ENCODE measurements around the gene MB21D2. TPM values are rescaled to one million over a fixed set of nuclear protein-coding genes. Genes with fewer than 3 reads are reported as not detected.

MB21D2 gene
- total RNA-seq, 4 donors from 2014 or later: 1.5 to 3.8 (median 2.7) TPM

DNA sequence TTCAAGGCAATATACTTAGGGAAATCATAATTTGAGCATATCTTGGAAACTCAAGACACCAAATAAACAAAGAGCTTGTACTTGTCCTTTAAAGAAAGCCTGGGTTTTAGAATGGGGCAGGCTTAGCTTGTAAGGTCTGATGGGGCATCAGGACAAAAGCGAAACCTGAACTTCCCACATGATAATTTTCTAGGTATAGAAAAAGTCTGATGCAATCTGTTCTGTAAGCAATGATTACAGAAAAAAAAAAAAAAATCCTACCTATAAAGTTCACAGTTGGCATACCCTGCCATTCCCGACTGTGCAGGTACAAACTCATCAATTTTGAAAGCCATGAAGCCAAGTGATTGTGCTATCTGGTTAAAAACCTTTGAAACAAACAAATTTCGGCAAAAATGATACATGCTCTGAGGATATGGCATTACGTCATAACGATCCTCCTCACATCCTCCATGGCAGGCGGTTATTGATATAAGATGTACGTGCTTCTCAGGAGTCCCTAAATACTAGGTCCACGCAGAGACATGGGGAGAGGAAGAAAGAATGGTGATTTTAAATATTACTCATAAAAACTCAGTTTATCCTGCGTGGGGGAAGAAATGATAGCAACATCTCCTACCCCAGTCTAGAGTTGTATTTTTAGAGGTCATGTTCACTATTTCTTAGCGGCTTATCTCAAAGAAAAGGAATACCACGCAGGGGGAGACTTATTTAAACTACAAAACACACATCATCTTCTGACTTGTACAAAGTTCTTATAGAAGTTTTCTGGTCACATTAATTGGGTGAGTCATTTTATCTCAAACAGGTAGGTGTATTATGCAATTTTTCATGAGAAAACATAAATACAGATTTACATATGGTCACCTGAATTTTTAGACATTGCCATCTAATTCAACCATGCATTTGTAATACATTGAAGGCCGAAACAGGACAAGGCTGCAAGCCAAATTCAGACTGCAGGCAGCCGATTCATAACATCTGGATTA is 27.0 kb downstream of the MB21D2 start:
- Histone ChIP-seq H3K9me3 (no peaks in the 10 kb centered on the region), H3K36me3 (no peaks in the 10 kb centered on the region), H3K4me3 (no peak overlapping the region), H3K4me1 (peaks cover 14% of the 10 kb centered on the region in 2 donors), H3K27ac (no peak overlapping the region), H3K27me3 (no peaks in the 10 kb centered on the region)
- no peak for TF ChIP-seq POLR2A (IDR thresholded peaks at IDR 0.05)
- TF ChIP-seq, protein P1, sequence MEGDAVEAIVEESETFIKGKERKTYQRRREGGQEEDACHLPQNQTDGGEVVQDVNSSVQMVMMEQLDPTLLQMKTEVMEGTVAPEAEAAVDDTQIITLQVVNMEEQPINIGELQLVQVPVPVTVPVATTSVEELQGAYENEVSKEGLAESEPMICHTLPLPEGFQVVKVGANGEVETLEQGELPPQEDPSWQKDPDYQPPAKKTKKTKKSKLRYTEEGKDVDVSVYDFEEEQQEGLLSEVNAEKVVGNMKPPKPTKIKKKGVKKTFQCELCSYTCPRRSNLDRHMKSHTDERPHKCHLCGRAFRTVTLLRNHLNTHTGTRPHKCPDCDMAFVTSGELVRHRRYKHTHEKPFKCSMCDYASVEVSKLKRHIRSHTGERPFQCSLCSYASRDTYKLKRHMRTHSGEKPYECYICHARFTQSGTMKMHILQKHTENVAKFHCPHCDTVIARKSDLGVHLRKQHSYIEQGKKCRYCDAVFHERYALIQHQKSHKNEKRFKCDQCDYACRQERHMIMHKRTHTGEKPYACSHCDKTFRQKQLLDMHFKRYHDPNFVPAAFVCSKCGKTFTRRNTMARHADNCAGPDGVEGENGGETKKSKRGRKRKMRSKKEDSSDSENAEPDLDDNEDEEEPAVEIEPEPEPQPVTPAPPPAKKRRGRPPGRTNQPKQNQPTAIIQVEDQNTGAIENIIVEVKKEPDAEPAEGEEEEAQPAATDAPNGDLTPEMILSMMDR (IDR thresholded peaks at IDR 0.05 in 4 of 5, conservative IDR thresholded peaks at IDR 0.05 in 1 of 5): no peak
- DNase-seq (no peak), ATAC-seq (no peak)
- intact Hi-C loops (cut with DNase I; ENCODE audit: low total_unique reads) (no loop called here), in situ Hi-C loops (cut with MboI; ENCODE audit: low sequenced_read_pairs in 4 of 4) (no loop called here)

DNA sequence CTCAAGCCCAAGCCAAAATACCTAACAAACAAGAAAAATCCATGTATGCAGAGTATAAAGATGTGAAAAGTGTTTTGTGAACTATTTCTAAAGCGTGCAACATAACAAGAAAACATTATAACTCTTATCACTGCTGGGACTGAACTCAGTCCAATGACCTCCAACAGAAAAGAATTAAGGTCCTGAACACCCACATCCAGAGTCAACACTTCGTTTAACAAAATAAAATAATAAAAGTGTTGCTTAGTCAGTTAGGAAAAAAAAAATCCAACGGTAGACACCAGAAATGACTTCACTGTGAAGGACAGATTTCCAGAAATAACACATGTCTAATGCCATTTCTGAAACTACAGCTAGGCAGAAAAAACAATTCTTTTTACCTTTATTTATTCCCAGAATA is 28.0 kb downstream of the MB21D2 start:
- DNase-seq (no peak), ATAC-seq (no peak)
- H3K36me3 ChIP-seq: no peaks in the 10 kb centered on the region
- no peaks in the 10 kb centered on the region for H3K9me3 ChIP-seq
- intact Hi-C loops (cut with DNase I; ENCODE audit: low total_unique reads): no loop called here
- no peak overlapping the region for H3K27ac ChIP-seq
- no peaks in the 10 kb centered on the region for H3K27me3 ChIP-seq
- TF ChIP-seq POLR2A (IDR thresholded peaks at IDR 0.05): no peak
- TF ChIP-seq, protein P1 (IDR thresholded peaks at IDR 0.05 in 4 of 5, conservative IDR thresholded peaks at IDR 0.05 in 1 of 5): no peak
- in situ Hi-C loops (cut with MboI; ENCODE audit: low sequenced_read_pairs in 4 of 4): no loop called here
- no peak overlapping the region for H3K4me3 ChIP-seq
- peaks cover 14% of the 10 kb centered on the region in 2 donors for H3K4me1 ChIP-seq

DNA sequence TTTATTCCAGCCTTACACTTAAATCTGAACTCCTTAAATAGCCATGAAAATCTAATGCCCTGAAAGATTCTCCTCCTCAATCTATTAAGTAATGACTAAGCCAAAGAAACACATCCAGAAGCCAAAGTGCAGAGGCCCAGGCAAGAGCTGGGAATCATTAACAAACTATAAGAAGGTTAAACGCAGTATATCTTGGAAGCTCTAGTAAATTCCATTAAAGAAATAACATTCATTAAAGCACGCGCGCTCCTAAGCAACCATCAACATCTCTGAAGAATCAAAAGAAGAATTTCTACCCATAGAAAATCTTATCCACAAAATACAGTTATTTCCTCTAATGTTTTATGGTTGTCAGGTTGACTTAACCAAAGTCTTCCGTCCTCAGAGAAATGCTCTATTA is 29.5 kb downstream of the MB21D2 start:
- DNase-seq: no peak
- TF ChIP-seq POLR2A (IDR thresholded peaks at IDR 0.05): no peak
- TF ChIP-seq, protein P1 (IDR thresholded peaks at IDR 0.05 in 4 of 5, conservative IDR thresholded peaks at IDR 0.05 in 1 of 5): no peak
- intact Hi-C loops (cut with DNase I; ENCODE audit: low total_unique reads) (no loop called here), in situ Hi-C loops (cut with MboI; ENCODE audit: low sequenced_read_pairs in 4 of 4) (no loop called here)
- Histone ChIP-seq H3K4me3 (no peak overlapping the region), H3K9me3 (no peaks in the 10 kb centered on the region), H3K27me3 (no peaks in the 10 kb centered on the region), H3K4me1 (peaks cover 14% of the 10 kb centered on the region in 2 donors), H3K36me3 (no peaks in the 10 kb centered on the region), H3K27ac (no peak overlapping the region)
- ATAC-seq: no peak

DNA sequence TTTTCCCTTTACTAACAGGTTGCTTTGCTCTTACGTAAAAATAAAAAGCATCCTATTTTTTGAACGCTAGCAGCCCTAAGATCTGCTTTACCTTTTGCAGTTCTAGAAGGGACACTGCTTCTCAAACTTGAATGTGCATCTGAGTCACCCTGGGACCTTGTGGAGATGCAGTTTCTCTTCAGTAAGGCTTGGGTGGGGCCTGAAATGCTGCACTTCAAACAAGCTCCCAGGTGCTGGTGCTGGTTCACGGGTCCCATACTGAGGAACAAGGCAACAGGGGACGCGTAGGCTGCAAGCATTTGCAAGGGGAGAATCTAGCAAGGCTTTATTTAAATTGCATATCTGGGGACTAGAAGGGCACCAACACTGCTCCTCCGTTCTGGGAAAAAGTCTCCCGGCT is 30.0 kb downstream of the MB21D2 start:
- no peak for TF ChIP-seq POLR2A (IDR thresholded peaks at IDR 0.05)
- TF ChIP-seq, protein P1 (IDR thresholded peaks at IDR 0.05 in 4 of 5, conservative IDR thresholded peaks at IDR 0.05 in 1 of 5): no peak
- Histone ChIP-seq H3K4me1 (peaks cover 11 to 14% of the 10 kb centered on the region in 2 donors), H3K27me3 (no peaks in the 10 kb centered on the region), H3K27ac (no peak overlapping the region), H3K9me3 (no peaks in the 10 kb centered on the region), H3K4me3 (no peak overlapping the region), H3K36me3 (no peaks in the 10 kb centered on the region)
- intact Hi-C loops (cut with DNase I; ENCODE audit: low total_unique reads) (no loop called here), in situ Hi-C loops (cut with MboI; ENCODE audit: low sequenced_read_pairs in 4 of 4) (no loop called here)
- DNase-seq: no peak
- no peak for ATAC-seq

Data from gastrocnemius medialis (tissue), 4 donors.